Islet precursor cell (in vitro differentiated cells): ENCODE data around the gene GRK3.
"Not testable (repeated sequence)": the region's sequence is repeated elsewhere in the genome, so short reads cannot be mapped to it uniquely, and the experiment has no call there.

Source experiments
- DNase-seq: peaks from one replicate; pipeline ENCODE4 v3.0.0-alpha.2; 2018

GRK3 gene

GRCh38 chr22:25564320-25564978 is at the start of gene GRK3:
Gene GRK3 (plus strand): TSS chr22:25564675. CDS start chr22:25565041, 366 bp downstream.
- DNase-seq, result peak; percentile 86

GRCh38 chr22:25518000-25518663 is 46.3 kb upstream of the GRK3 start:
- DNase-seq, result no peak

- no peak for DNase-seq
Measured at GRCh38 chr22:25525376-25525775, 39.1 kb upstream of the GRK3 start.

- DNase-seq, result not testable (repeated sequence)
Measured at GRCh38 chr22:25525804-25526584, 38.5 kb upstream of the GRK3 start.

- not testable (repeated sequence) for DNase-seq
Measured at GRCh38 chr22:25527016-25527415, 37.5 kb upstream of the GRK3 start.

GRCh38 chr22:25528068-25528467 is 36.4 kb upstream of the GRK3 start:
- not testable (repeated sequence) for DNase-seq

- not testable (repeated sequence) for DNase-seq
Measured at GRCh38 chr22:25529059-25529458, 35.4 kb upstream of the GRK3 start.

GRCh38 chr22:25529541-25530137 is 34.8 kb upstream of the GRK3 start:
- not testable (repeated sequence) for DNase-seq

GRCh38 chr22:25531677-25532076 is 32.8 kb upstream of the GRK3 start:
- not testable (repeated sequence) for DNase-seq

- DNase-seq, result no peak
Measured at GRCh38 chr22:25534724-25535123, 29.8 kb upstream of the GRK3 start.

GRCh38 chr22:25536589-25536988 is 27.9 kb upstream of the GRK3 start:
- DNase-seq, result no peak

GRCh38 chr22:25540166-25540907 is 24.1 kb upstream of the GRK3 start:
- DNase-seq, result no peak

GRCh38 chr22:25540908-25541660 is 23.4 kb upstream of the GRK3 start:
- no peak for DNase-seq

GRCh38 chr22:25542191-25542590 is 22.3 kb upstream of the GRK3 start:
- no peak for DNase-seq

- DNase-seq, result no peak
Measured at GRCh38 chr22:25542720-25543402, 21.6 kb upstream of the GRK3 start.

- DNase-seq, result no peak
Measured at GRCh38 chr22:25545146-25545545, 19.3 kb upstream of the GRK3 start.

- DNase-seq, result no peak
Measured at GRCh38 chr22:25545672-25546071, 18.8 kb upstream of the GRK3 start.

GRCh38 chr22:25546242-25546641 is 18.2 kb upstream of the GRK3 start:
- DNase-seq, result no peak

GRCh38 chr22:25546751-25547150 is 17.7 kb upstream of the GRK3 start:
- peak; percentile 93 for DNase-seq

- DNase-seq, result peak; percentile 66
Measured at GRCh38 chr22:25548866-25549464, 15.5 kb upstream of the GRK3 start.

- no peak for DNase-seq
Measured at GRCh38 chr22:25551396-25551795, 13.1 kb upstream of the GRK3 start.
